Posterior vena cava (tissue), 2 donors: Measurements from ENCODE around the gene TMEM252. TPM values are rescaled to one million over a fixed set of nuclear protein-coding genes. Genes with fewer than 3 reads are reported as not detected.

ENCODE experiments used
- DNase-seq: peaks from one replicate; pipeline ENCODE4 v3.0.0-alpha.2; 2020; ENCODE audit warnings: low spot score
- intact Hi-C, 2 donors: fragments of 100-400 bp; cut with DNase I; formaldehyde crosslinking; loops; one replicate each; pipeline versions ENCODE4 v1.14.1 to v1.14.2; 2022 to 2023
- total RNA-seq, 2 donors: library from RNA; stranded (reverse); fragmentation: NEBNext Ultra II Directional; extraction: Animal tissue kit (Norgen Biotek cat#: 25700); gene quantifications; one replicate each; pipeline ENCODE4 v1.2.1, GENCODE V29; 2021
- donor health status: DM: yes; HTN: yes; CAD: no.
- donor health status: DM: yes; HTN: yes; CAD: no.

TMEM252 gene
- total RNA-seq, 2 donors from 2014 or later: not detected

- intact Hi-C loops: no loop called here
- no peak for DNase-seq
Measured at GRCh38 chr9:68546596-68547390, 6.1 kb upstream of the TMEM252 start.

- intact Hi-C loops: no loop called here
- DNase-seq: no peak
Measured at GRCh38 chr9:68545033-68545705, 4.5 kb upstream of the TMEM252 start.

- intact Hi-C loops: no loop called here
- no peak for DNase-seq
Measured at GRCh38 chr9:68541568-68541967, 885 bp upstream of the TMEM252 start.

GRCh38 chr9:68538200-68538599 lies 2.5 kb downstream of the TMEM252 start:
- intact Hi-C loops: no loop called here
- no peak for DNase-seq

- intact Hi-C loops: no loop called here
Measured at GRCh38 chr9:68537616-68537880, 3.1 kb downstream of the TMEM252 start.

GRCh38 chr9:68536876-68537615 lies 3.6 kb downstream of the TMEM252 start:
- DNase-seq: no peak
- intact Hi-C loops: no loop called here

More at GRCh38 chr9:68537616-68537880, 3.1 kb downstream of the TMEM252 start:
- no peak for DNase-seq

GRCh38 chr9:68533678-68534077 lies 7.0 kb downstream of the TMEM252 start:
- intact Hi-C loops: no loop called here

GRCh38 chr9:68532131-68532530 lies 8.6 kb downstream of the TMEM252 start:
- intact Hi-C loops: no loop called here
- DNase-seq: no peak

More at GRCh38 chr9:68533678-68534077, 7.0 kb downstream of the TMEM252 start:
- DNase-seq: no peak

GRCh38 chr9:68530618-68531017 lies 10.1 kb downstream of the TMEM252 start:
- DNase-seq: peak; percentile 81
- intact Hi-C loops: no loop called here

- intact Hi-C loops: no loop called here
- no peak for DNase-seq
Measured at GRCh38 chr9:68523367-68523936, 17.2 kb downstream of the TMEM252 start.

- intact Hi-C loops: no loop called here
- no peak for DNase-seq
Measured at GRCh38 chr9:68522954-68523353, 17.7 kb downstream of the TMEM252 start.

GRCh38 chr9:68522131-68522530 lies 18.6 kb downstream of the TMEM252 start:
- intact Hi-C loops: no loop called here
- no peak for DNase-seq

- DNase-seq: no peak
- intact Hi-C loops: no loop called here
Measured at GRCh38 chr9:68515326-68516017, 25.2 kb downstream of the TMEM252 start.

GRCh38 chr9:68513981-68514380 lies 26.7 kb downstream of the TMEM252 start:
- DNase-seq: no peak
- intact Hi-C loops: loop anchor here in 1 of 2 donors (5.0 kb wide), 1 partner anchor 48 kb away; no protein-coding TSS in a partner anchor

GRCh38 chr9:68513385-68513784 lies 27.3 kb downstream of the TMEM252 start:
- no peak for DNase-seq
- intact Hi-C loops: loop anchor here in 1 of 2 donors (5.0 kb wide), 1 partner anchor 49 kb away; no protein-coding TSS in a partner anchor

- intact Hi-C loops: loop anchor here in 1 of 2 donors (5.0 kb wide), 1 partner anchor 53 kb away; no protein-coding TSS in a partner anchor
- DNase-seq: no peak
Measured at GRCh38 chr9:68509689-68510088, 31.0 kb downstream of the TMEM252 start.

- intact Hi-C loops: no loop called here
- no peak for DNase-seq
Measured at GRCh38 chr9:68508547-68508946, 32.1 kb downstream of the TMEM252 start.

GRCh38 chr9:68507806-68508145 lies 32.9 kb downstream of the TMEM252 start:
- no peak for DNase-seq
- intact Hi-C loops: no loop called here

- no peak for DNase-seq
- intact Hi-C loops: no loop called here
Measured at GRCh38 chr9:68507130-68507805, 33.4 kb downstream of the TMEM252 start.
